Stimulated activated CD4-positive, alpha-beta T cell treated with anti-CD3 and anti-CD28 coated beads, Interleukin-12 subunit alpha, Interleukin-12 subunit beta, amount 100 ng/mL, for 48 hours (primary cell): ENCODE measurements around the gene STK32C.
A peak's percentile ranks its signal among the peaks of the same experiment; 100 is the strongest.

Source experiments
- DNase-seq, 3 donors: peaks; one replicate each; pipeline ENCODE4 v3.0.0-alpha.2; 2020; ENCODE audit warnings: low read depth in 2 of 3, low spot score in 1 of 3

STK32C gene

GRCh38 chr10:132307823-132308586 is at the start of gene STK32C:
Gene STK32C, minus strand, starts transcription at chr10:132307950. Its CDS starts 117 bp downstream, at chr10:132307833.
- DNase-seq: peak; percentile 83 to 88 (median 83)

- DNase-seq: no peak
These were observed 49.0 kb upstream of the STK32C start for GRCh38 chr10:132356621-132357195.

- DNase-seq: no peak
These were observed 48.0 kb upstream of the STK32C start for GRCh38 chr10:132355754-132356153.

- no peak for DNase-seq
These were observed 47.5 kb upstream of the STK32C start for GRCh38 chr10:132355297-132355696.

- DNase-seq: no peak
These were observed 46.8 kb upstream of the STK32C start for GRCh38 chr10:132354356-132355094.

GRCh38 chr10:132353456-132354355 is 46.0 kb upstream of the STK32C start:
- DNase-seq: no peak

- DNase-seq: peak; percentile 56 to 77 (median 68)
These were observed 44.9 kb upstream of the STK32C start for GRCh38 chr10:132352462-132353308.

- no peak for DNase-seq
These were observed 43.9 kb upstream of the STK32C start for GRCh38 chr10:132351611-132352010.

GRCh38 chr10:132350946-132351345 is 43.2 kb upstream of the STK32C start:
- no peak for DNase-seq

GRCh38 chr10:132350391-132350790 is 42.6 kb upstream of the STK32C start:
- DNase-seq: no peak

- no peak for DNase-seq
These were observed 42.0 kb upstream of the STK32C start for GRCh38 chr10:132349766-132350165.

GRCh38 chr10:132347931-132348267 is 40.1 kb upstream of the STK32C start:
- DNase-seq: no peak

GRCh38 chr10:132347211-132347930 is 39.6 kb upstream of the STK32C start:
- DNase-seq: no peak

- no peak for DNase-seq
These were observed 39.1 kb upstream of the STK32C start for GRCh38 chr10:132346806-132347205.

GRCh38 chr10:132345345-132345744 is 37.6 kb upstream of the STK32C start:
- no peak for DNase-seq

GRCh38 chr10:132344386-132344785 is 36.6 kb upstream of the STK32C start:
- DNase-seq: no peak

- DNase-seq: no peak
These were observed 34.8 kb upstream of the STK32C start for GRCh38 chr10:132342553-132342952.

- DNase-seq: no peak
These were observed 34.0 kb upstream of the STK32C start for GRCh38 chr10:132341781-132342180.

GRCh38 chr10:132341017-132341416 is 33.3 kb upstream of the STK32C start:
- no peak for DNase-seq

GRCh38 chr10:132339276-132339675 is 31.5 kb upstream of the STK32C start:
- no peak for DNase-seq
